GM21528 (cell line): Measurements from ENCODE around the gene PRKG1.

ENCODE experiments used
- ATAC-seq: cut with Tn5 transposase; IDR thresholded peaks from one replicate; pipeline ENCODE4 v1.9.1; 2021; ENCODE audit warnings: mild to moderate bottlenecking, moderate library complexity; ENCODE audit not compliant: unreplicated experiment, low FRiP score

The PRKG1 gene

DNA sequence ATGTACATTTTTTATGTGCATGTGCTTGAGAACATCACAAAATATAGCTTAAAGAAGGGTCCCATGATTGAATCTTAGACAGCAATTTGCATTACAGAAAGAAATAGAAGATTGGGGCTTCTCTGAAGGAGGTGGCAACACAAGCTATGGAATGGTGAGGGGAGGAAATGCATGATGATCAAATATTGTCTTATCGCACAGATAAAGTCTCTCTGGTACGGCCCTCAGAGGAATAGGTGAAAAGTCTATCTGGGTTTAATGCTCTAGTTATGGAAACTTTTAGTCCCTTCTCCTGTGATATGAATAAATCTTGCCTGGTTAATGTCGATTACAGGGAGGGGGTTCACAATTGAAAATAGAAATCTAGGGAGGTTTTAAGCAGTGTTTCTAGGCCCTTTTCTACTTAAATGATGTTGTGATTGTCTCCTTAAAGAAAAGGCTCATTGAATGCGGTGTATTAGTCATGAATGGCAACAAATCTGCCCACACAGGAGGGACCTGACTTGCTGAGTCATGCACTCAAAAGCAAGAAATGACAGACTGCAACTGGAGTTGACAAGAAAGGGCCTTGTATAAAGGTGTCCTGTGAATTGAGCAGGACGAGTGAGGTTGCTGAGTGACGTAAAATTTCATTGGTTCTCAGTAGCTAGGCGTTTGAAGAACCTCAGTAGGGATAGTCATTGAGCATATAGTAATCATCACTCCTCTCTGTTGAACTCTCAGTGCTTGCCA is 758.5 kb downstream of the PRKG1 start:
- ATAC-seq, result no peak

DNA sequence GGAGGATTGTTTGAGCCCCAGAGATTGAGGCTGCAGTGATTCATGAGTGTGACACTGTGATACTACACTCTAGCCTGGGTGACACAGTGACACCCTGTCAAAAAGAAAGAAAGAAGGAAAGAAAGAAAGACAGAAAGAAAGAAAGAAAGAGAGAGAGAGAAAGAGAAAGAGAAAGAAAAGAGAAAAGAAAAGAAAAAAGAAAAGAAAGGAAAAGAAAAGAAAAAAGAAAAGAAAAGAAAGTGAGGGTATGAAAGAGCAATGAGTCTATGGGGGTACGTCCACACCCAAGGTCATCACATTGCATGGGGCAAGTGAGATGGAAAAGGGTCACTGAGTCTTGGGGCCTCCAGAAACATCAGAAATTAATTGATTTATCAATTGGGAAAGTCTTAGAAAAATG is 760.3 kb downstream of the PRKG1 start:
- no peak for ATAC-seq

GRCh38 chr10:51838471-51838870 is 764.2 kb downstream of the PRKG1 start:
- ATAC-seq, result no peak

DNA sequence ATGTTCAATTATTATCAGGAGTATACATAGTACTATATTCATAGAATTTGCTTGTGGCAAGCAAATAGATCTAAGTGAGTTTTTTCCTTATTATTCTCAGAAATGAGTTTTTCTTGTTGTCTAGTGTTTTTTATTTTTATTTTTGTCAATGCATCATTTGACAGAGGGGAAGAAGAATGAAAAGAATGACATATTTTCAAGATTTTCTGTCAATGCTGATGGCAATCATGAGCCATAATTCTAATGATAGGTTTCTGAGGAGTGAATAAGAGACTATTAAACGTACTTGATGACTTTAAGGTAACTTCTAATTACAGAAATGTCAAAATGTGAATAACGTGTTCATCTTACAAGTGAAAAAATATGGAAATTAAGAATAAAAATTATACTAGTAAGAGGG is 769.7 kb downstream of the PRKG1 start:
- ATAC-seq, result no peak

- no peak for ATAC-seq
Observed at GRCh38 chr10:51846856-51847506, 772.7 kb downstream of the PRKG1 start.

- ATAC-seq, result no peak
Observed at GRCh38 chr10:51852297-51852696, 778.0 kb downstream of the PRKG1 start.

DNA sequence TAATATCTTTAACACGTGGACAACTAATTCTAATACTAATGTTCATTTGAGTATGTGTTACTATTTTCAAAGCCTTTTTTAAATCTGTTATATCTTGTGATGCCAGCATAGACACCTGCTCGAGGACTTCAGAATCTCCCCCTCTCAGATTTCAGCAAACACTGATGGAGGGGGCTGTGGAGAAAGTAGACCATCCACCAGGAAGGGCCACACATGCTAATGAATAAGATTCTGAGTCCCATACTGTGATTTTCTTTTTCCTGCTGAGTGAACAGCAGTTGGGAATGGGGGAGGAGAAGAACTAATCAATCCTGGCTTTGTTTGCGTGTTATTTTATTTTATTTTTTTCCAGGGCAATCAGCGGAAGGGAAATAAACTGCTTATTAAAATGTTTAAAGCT is 783.0 kb downstream of the PRKG1 start:
- no peak for ATAC-seq

- ATAC-seq, result peak; percentile 88
Observed at GRCh38 chr10:51860257-51860656, 786.0 kb downstream of the PRKG1 start.

GRCh38 chr10:51861051-51861450 is 786.8 kb downstream of the PRKG1 start:
- ATAC-seq, result no peak

- no peak for ATAC-seq
Observed at GRCh38 chr10:51861731-51862130, 787.4 kb downstream of the PRKG1 start.

- no peak for ATAC-seq
Observed at GRCh38 chr10:51862149-51862548, 787.9 kb downstream of the PRKG1 start.

DNA sequence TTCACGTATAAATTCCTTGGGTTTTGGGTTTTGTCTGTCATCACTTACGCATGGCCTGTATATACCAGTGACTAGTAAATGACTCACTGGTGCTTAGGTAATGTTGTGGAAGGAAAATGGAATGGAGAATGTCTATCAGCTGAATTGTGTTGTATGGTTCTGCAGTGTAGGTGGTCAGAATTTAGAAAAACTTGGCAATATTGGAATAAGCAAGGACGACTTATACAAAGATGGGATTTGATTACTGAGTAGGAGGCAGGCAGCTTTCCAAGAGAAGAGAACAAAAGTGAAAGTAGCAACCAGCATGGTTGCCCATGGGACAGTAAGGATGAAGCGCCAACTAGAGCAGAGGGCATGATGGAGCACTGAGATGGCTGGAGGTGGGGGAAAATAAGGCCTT is 793.7 kb downstream of the PRKG1 start:
- ATAC-seq, result no peak

GRCh38 chr10:51874131-51874530 is 799.8 kb downstream of the PRKG1 start:
- ATAC-seq, result no peak

- no peak for ATAC-seq
Observed at GRCh38 chr10:51875610-51876009, 801.3 kb downstream of the PRKG1 start.

DNA sequence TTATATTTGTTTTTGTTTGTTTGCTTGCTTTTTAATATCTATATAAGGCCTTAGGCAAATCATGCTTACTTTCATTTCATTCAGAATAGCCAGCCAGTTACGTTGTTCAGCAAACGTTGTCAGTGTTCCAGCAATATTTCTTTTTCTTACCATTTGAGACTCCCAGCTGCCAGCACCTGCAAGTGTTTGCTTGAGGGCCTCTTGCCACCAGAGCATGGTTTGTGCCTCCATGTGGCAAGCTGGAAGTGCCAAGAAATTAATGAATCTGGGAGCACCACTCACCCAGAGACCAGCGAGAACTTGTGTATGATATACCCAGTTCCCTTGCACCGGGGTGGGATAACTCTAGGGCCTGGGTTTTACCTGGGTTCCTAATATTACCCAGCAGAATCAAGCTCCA is 802.2 kb downstream of the PRKG1 start:
- no peak for ATAC-seq

DNA sequence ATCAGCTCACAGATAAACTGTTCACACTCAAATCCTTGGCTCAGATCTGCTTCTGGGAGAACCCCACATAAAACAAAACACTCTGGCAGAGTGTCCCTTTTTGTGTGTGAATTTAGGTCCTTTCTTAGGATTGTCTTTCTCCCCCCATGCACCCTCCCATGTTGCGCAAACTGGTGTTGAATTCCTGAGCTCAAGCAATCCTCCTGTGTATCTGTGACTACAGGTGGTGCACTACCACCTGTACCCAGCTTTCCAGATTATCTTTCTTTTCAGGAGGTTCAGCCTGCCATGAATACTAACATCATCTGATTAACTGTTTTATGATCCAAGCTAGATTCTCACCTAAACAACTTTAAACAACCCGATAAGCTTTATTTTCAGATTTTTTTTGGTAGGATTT is 802.7 kb downstream of the PRKG1 start:
- no peak for ATAC-seq

DNA sequence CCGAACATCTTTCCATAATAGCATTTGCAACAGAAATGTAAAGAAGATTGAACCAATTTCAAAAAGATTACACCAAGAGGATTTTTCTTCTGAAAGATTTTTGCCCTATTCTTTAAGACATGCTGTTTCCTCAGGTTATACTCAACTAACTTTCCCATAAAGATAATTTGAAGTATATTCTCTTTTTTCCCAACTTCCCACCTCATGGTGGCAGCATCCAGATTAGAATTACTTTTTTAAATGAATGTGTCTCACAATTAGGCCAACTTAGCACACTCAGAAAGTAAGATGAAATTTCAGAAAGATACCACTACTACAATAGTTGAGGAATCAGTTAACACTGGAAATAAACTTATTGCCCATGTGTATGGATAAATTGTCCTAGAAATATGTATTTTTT is 803.3 kb downstream of the PRKG1 start:
- ATAC-seq, result no peak

DNA sequence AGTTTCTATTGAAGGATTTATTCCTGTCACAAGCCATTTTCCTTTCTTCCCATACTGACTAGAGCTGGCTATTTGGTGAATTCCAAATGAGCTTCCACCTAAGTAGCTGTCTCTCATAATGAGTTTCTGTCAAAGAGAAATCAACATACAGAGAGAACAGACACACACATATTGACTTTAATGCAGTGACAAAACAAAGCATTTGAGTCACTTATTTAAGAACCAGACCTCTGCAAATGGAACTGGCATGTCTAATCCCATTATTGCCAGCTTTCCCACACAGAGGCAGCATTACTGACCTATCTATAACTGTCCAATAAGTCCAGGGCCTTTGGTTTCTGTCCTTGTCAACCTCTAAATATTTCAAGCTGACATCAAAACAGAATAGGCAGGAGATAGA is 804.4 kb downstream of the PRKG1 start:
- ATAC-seq, result peak; percentile 27

- peak; percentile 91 for ATAC-seq
Observed at GRCh38 chr10:51879238-51879637, 805.0 kb downstream of the PRKG1 start.

GRCh38 chr10:51881213-51881612 is 806.9 kb downstream of the PRKG1 start:
- ATAC-seq, result no peak

DNA sequence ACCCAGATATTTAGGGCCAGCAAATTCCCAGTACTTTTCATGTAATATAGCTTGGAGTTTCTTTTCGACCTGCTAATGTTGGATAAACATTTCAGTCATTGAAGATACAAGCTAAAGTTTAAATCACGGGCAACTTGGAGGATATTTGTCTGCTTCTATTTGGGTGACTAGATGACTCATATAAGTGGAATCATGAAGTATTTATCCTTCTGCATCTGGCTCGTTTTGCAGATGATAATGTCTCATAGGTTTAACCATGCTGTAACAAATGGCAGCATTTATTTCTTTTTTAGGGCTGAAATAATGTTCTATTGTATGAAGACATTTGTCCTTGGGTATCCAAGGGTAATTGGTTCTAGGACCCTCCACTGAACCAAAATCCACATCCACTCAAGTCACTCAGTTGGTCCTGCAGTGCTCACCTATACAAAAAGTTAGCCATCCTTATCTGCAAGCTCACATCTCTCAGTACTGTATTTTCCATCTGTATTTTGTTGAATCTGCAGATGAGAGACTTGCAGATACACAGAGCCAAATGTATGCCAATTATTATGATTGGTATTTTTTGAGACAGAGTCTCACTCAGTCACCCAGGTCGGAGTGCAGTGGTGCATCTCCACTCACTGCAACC is 812.3 kb downstream of the PRKG1 start:
- ATAC-seq, result no peak

GRCh38 chr10:51888263-51888662 is 814.0 kb downstream of the PRKG1 start:
- ATAC-seq, result no peak
